OCI-LY3 (cell line): ENCODE results near the gene TRIM66.

Experiments
- H2AFZ ChIP-seq: fragments of 200-600, 300-600 bp; shearing (Covaris generic); 2 replicates; pipeline ENCODE4 v1.6.0; 2014; ENCODE audit warnings: antibody characterized with exemption, low read depth, low read length
- H3K27ac ChIP-seq: fragments of 200-600, 300-600 bp; sonication (generic); 2 replicates; pipeline ENCODE4 v1.5.1; 2014; ENCODE audit warnings: mild to moderate bottlenecking, low read length, moderate library complexity, mixed read lengths
- H3K27me3 ChIP-seq: fragments of 200-600, 300-600 bp; sonication (generic); 2 replicates; pipeline ENCODE4 v1.6.1; 2014; ENCODE audit warnings: low read depth, low read length, mixed read lengths
- H3K36me3 ChIP-seq: fragments of 200-600, 300-600 bp; sonication (generic); replicated peaks from 2 replicates; pipeline ENCODE3; 2014; ENCODE audit warnings: low read depth, low read length, mixed read lengths
- H3K4me1 ChIP-seq: fragments of 300-600, 200-600 bp; sonication (generic); 2 replicates; pipeline ENCODE4 v1.6.1; 2014; ENCODE audit warnings: low read length, mixed read lengths
- H3K4me2 ChIP-seq: fragments of 200-600, 300-600 bp; sonication (generic); 2 replicates; pipeline ENCODE4 v1.6.1; 2014; ENCODE audit warnings: low read length, mixed read lengths
- H3K4me3 ChIP-seq: fragments of 300-600, 200-600 bp; sonication (generic); 2 replicates; pipeline ENCODE4 v1.5.1; 2014; ENCODE audit warnings: antibody characterized with exemption, mild to moderate bottlenecking, low read length, moderate library complexity
- H3K79me2 ChIP-seq: fragments of 300-600, 200-600 bp; shearing (Covaris generic); 2 replicates; pipeline ENCODE4 v1.6.1; 2014; ENCODE audit warnings: mild to moderate bottlenecking, low read length, mixed read lengths
- H3K9ac ChIP-seq: fragments of 300-600, 200-600 bp; shearing (Covaris generic); 2 replicates; pipeline ENCODE4 v1.6.0; 2014; ENCODE audit warnings: mild to moderate bottlenecking, low read length, moderate library complexity
- H3K9me3 ChIP-seq: fragments of 200-600, 300-600 bp; shearing (Covaris generic); 2 replicates; pipeline ENCODE4 v1.6.1; 2014; ENCODE audit warnings: low read length, mixed read lengths; ENCODE audit not compliant: insufficient read depth
- H4K20me1 ChIP-seq: fragments of 200-600, 300-600 bp; sonication (generic); 2 replicates; pipeline ENCODE4 v1.6.1; 2016; ENCODE audit warnings: low read length, mixed read lengths; ENCODE audit not compliant: insufficient read depth
- CTCF ChIP-seq: fragments of 200-600, 300-600 bp; sonication (generic); IDR thresholded peaks from 2 replicates; pipeline ENCODE4 v1.5.1; 2014; ENCODE audit warnings: antibody characterized with exemption, low read length, low read depth
- EZH2phosphoT487 ChIP-seq: fragments of 200-600 bp; shearing (Covaris generic); IDR thresholded peaks from 2 replicates; pipeline ENCODE4 v1.6.1; 2018; ENCODE audit warnings: antibody characterized with exemption, mixed run types, low read depth

Gene TRIM66

GRCh38 chr11:8724682-8725081 is 42.2 kb upstream of the TRIM66 start:
- Histone ChIP-seq H2AFZ (no peak overlapping the region), H3K27ac (no peak overlapping the region), H3K27me3 (peaks cover 4% of the 10 kb centered on the region; the same call in 1 of the 2 replicates), H3K9ac (no peak overlapping the region), H4K20me1 (no peaks in the 10 kb centered on the region), H3K9me3 (no peaks in the 10 kb centered on the region), H3K4me1 (no peaks in the 10 kb centered on the region), H3K4me3 (no peak overlapping the region), H3K79me2 (no peaks in the 10 kb centered on the region), H3K36me3 (no peaks in the 10 kb centered on the region), H3K4me2 (no peak overlapping the region)
- TF ChIP-seq CTCF (no peak), EZH2phosphoT487 (no peak)

DNA sequence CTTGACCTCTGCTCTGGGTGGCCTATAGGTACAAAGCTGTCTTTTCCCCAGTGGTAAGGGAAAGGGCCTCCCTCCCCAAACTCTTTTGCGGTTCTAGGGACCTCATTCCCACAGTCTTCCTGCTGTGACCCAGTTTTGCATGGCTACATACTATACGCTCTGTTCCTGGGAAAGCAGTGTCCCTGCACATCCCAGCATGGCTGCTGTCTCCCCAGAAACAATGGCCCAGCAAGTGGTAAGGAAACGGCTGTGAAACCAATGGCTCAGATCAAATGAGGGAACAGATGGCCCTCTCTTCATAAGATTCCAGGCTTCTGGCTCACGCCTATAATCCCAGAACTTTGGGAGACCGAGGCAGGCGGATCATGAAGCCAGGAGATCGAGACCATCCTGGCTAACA is 41.2 kb upstream of the TRIM66 start:
- no peak overlapping the region for H3K4me3 ChIP-seq
- no peaks in the 10 kb centered on the region for H3K9me3 ChIP-seq
- H3K79me2 ChIP-seq, result no peaks in the 10 kb centered on the region
- no peak overlapping the region for H3K9ac ChIP-seq
- H3K4me1 ChIP-seq, result peaks cover 3% of the 10 kb centered on the region
- no peak overlapping the region for H3K27ac ChIP-seq
- no peaks in the 10 kb centered on the region for H3K36me3 ChIP-seq
- H3K27me3 ChIP-seq, result peaks cover 4% of the 10 kb centered on the region; the same call in 1 of the 2 replicates
- no peak for TF ChIP-seq CTCF
- no peak for TF ChIP-seq EZH2phosphoT487
- no peaks in the 10 kb centered on the region for H4K20me1 ChIP-seq
- no peak overlapping the region for H2AFZ ChIP-seq
- no peak overlapping the region for H3K4me2 ChIP-seq

- Histone ChIP-seq H3K9ac (no peak overlapping the region), H3K4me2 (no peak overlapping the region), H3K4me3 (no peak overlapping the region), H2AFZ (no peak overlapping the region), H3K4me1 (peaks cover 12% of the 10 kb centered on the region), H3K79me2 (no peaks in the 10 kb centered on the region), H4K20me1 (no peaks in the 10 kb centered on the region), H3K9me3 (no peaks in the 10 kb centered on the region), H3K27ac (no peak overlapping the region), H3K36me3 (no peaks in the 10 kb centered on the region), H3K27me3 (peaks cover 4% of the 10 kb centered on the region; the same call in 1 of the 2 replicates)
- TF ChIP-seq EZH2phosphoT487 (no peak), CTCF (no peak)
Measured at GRCh38 chr11:8722809-8723208, 40.3 kb upstream of the TRIM66 start.

DNA sequence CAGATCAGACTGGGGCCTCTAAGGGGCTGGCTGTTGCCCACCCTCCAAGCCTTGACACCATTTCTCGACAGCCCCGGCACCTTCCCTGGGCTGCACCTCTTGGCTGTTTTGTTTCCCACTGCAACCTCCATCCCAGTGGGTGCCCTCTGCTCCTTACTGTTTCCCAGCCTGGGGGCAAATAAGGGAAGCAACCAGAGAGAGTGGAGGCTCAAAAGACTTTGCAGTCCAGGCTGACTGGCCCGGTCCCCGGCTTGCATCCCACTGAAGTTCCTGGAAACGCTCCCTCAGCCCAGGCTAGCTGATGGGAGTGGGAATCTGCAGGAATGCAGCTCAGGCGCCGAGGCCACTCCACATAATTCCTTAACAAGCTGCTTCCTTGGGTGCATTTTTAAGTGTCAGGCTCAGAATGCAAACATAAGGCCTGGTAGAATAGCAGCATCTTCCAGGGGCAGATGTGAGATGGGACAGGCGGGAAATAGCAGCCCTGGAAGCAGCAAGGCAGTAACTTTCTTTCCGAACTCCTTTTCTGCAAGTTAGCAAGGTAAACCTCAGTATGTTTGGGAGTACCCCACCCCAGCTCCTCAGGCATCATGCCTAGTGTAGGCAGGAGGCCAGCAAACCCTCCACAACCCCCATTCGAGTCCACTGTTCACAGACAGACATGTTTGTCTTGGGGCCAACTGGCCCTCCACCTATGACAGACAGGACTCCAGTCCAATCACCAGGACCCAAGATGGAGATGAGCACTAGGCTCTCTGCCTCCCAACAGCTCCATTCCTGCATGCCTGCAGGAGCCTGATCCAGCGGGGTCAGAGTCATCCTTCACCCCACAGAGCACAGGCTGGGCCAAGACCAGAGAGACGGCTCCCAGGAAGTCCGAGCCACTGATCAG is 39.4 kb upstream of the TRIM66 start:
- no peak overlapping the region for H3K9ac ChIP-seq

More for the DNA sequence above, 39.4 kb upstream of the TRIM66 start:
- no peak overlapping the region for H3K27ac ChIP-seq
- TF ChIP-seq EZH2phosphoT487 (no peak), CTCF (no peak)
- H4K20me1 ChIP-seq, result no peaks in the 10 kb centered on the region
- H3K79me2 ChIP-seq, result no peaks in the 10 kb centered on the region
- no peaks in the 10 kb centered on the region for H3K36me3 ChIP-seq
- peaks cover 17% of the 10 kb centered on the region for H3K4me1 ChIP-seq
- H3K27me3 ChIP-seq, result peaks cover 4% of the 10 kb centered on the region; the same call in 1 of the 2 replicates
- H3K4me3 ChIP-seq, result no peak overlapping the region
- H2AFZ ChIP-seq, result no peak overlapping the region
- no peak overlapping the region for H3K4me2 ChIP-seq
- no peaks in the 10 kb centered on the region for H3K9me3 ChIP-seq
